ENCODE measurements around the gene MTHFSD. TPM values are rescaled to one million over a fixed set of nuclear protein-coding genes. Genes with fewer than 3 reads are reported as not detected.

The MTHFSD gene
- total and polyA plus RNA-seq, 12 donors, result 7.6 to 22.2 (median 17.6) TPM

DNA sequence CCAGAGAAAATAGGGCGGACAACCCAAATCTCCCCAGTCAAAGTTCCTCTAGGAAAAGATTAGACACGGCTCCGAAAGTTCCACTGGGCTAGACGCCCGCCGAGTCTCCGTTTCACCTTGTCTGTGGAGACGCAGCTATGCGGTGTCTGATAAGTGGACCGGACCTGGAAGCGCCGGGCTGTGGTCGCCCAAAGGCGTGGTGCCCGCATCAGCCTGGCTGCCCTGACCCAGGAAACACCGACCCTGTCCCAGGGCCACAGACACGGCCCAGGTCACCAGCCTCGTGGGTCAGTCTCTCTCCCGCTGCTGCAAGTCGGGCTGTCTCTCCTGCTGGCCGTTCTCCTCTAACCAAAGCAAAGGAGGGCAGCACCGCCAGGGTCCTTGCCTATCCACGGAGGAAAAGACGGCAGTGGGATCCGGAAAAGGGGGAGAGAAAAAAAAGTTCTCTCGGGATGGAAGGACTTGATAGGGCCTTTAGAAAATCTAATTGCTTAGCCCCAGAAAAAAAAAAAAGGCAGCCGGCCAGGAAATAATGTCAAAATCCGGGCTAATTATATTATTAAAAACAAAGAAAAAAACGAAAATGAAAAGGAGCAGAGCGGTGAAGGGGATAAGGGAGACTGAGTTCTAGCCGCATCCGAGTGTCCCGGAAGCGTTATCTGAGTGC lies 58.6 kb downstream of the MTHFSD start:
- intact Hi-C loops (cut with DNase I), result no loop called here
- WGBS, 4 donors, result 6 to 10% (median 8%) methylated on average over 22 to 34 of the region's 34 CpGs
- H3K36me3 ChIP-seq (replicated peaks in 1 of 2), result no peaks in the 10 kb centered on the region
- H3K9me3 ChIP-seq (replicated peaks in 1 of 3), result no peaks in the 10 kb centered on the region
- H3K27ac ChIP-seq, result no peak overlapping the region
- H3K4me3 ChIP-seq, result no peak overlapping the region
- no peak for TF ChIP-seq POLR2A (IDR thresholded peaks at IDR 0.05)
- TF ChIP-seq, protein P1, sequence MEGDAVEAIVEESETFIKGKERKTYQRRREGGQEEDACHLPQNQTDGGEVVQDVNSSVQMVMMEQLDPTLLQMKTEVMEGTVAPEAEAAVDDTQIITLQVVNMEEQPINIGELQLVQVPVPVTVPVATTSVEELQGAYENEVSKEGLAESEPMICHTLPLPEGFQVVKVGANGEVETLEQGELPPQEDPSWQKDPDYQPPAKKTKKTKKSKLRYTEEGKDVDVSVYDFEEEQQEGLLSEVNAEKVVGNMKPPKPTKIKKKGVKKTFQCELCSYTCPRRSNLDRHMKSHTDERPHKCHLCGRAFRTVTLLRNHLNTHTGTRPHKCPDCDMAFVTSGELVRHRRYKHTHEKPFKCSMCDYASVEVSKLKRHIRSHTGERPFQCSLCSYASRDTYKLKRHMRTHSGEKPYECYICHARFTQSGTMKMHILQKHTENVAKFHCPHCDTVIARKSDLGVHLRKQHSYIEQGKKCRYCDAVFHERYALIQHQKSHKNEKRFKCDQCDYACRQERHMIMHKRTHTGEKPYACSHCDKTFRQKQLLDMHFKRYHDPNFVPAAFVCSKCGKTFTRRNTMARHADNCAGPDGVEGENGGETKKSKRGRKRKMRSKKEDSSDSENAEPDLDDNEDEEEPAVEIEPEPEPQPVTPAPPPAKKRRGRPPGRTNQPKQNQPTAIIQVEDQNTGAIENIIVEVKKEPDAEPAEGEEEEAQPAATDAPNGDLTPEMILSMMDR (IDR thresholded peaks at IDR 0.05), result no peak
- no peak for DNase-seq
- H3K4me1 ChIP-seq (replicated peaks in 1 of 2), result no peaks in the 10 kb centered on the region
- peaks cover 86% of the 10 kb centered on the region for H3K27me3 ChIP-seq

DNA sequence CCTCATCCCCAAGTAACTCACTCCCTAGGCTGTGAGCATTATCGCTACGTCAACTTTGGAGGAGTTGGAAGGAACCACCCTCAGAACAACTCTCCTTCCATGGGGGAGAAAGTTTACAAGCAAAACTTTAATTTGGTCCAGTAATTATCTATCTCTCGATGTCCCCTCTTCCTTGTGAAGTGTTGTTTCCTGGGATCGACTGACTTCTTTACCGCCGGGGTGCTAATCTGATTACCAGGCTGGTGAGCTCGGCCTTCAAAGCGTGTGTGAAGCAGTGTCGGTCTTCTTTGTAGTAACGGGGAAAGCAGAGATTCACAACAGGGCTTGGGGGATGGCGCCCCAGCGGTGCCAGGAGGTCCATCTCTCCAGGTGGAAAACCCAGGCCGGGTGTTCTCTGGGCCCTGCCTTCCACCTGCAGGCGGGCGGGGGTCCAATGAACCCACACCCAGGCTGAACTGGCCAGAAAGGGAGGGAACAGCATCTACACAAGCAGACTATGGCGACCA lies 59.2 kb downstream of the MTHFSD start:
- peaks cover 80% of the 10 kb centered on the region for H3K27me3 ChIP-seq
- no peak for DNase-seq
- intact Hi-C loops (cut with DNase I), result no loop called here
- 11 to 27% (median 13%) methylated on average over 16 of the region's 16 CpGs for WGBS, 4 donors
- no peaks in the 10 kb centered on the region for H3K9me3 ChIP-seq (replicated peaks in 1 of 3)
- TF ChIP-seq POLR2A (IDR thresholded peaks at IDR 0.05), result no peak
- TF ChIP-seq, protein P1 (IDR thresholded peaks at IDR 0.05), result no peak
- H3K4me1 ChIP-seq (replicated peaks in 1 of 2), result no peaks in the 10 kb centered on the region
- H3K36me3 ChIP-seq (replicated peaks in 1 of 2), result no peaks in the 10 kb centered on the region
- H3K27ac ChIP-seq, result no peak overlapping the region
- no peak overlapping the region for H3K4me3 ChIP-seq

DNA sequence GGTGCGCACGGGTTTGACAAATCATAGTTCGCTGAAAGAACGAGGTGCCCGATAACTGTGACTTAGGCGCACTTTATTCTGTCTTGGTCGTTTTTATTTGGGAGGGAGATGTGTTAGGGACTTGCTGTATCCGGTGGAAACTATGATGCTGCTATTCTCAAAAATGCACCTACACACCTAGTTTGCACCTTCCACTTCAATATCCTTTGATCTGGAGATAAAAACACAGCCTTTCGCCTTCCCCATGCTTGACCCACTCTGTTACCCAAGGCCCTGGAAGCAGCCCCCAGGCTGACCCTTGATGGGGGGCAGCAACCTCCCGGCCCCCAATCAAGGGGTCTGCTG lies 59.7 kb downstream of the MTHFSD start:
- no peaks in the 10 kb centered on the region for H3K36me3 ChIP-seq (replicated peaks in 1 of 2)
- H3K27me3 ChIP-seq, result peaks cover 76% of the 10 kb centered on the region
- no peaks in the 10 kb centered on the region for H3K4me1 ChIP-seq (replicated peaks in 1 of 2)
- no peak overlapping the region for H3K4me3 ChIP-seq
- TF ChIP-seq, protein P1 (IDR thresholded peaks at IDR 0.05), result no peak
- 12 to 21% (median 17%) methylated on average over 10 of the region's 10 CpGs for WGBS, 4 donors
- no peaks in the 10 kb centered on the region for H3K9me3 ChIP-seq (replicated peaks in 1 of 3)
- intact Hi-C loops (cut with DNase I), result no loop called here
- no peak overlapping the region for H3K27ac ChIP-seq
- no peak for DNase-seq

DNA sequence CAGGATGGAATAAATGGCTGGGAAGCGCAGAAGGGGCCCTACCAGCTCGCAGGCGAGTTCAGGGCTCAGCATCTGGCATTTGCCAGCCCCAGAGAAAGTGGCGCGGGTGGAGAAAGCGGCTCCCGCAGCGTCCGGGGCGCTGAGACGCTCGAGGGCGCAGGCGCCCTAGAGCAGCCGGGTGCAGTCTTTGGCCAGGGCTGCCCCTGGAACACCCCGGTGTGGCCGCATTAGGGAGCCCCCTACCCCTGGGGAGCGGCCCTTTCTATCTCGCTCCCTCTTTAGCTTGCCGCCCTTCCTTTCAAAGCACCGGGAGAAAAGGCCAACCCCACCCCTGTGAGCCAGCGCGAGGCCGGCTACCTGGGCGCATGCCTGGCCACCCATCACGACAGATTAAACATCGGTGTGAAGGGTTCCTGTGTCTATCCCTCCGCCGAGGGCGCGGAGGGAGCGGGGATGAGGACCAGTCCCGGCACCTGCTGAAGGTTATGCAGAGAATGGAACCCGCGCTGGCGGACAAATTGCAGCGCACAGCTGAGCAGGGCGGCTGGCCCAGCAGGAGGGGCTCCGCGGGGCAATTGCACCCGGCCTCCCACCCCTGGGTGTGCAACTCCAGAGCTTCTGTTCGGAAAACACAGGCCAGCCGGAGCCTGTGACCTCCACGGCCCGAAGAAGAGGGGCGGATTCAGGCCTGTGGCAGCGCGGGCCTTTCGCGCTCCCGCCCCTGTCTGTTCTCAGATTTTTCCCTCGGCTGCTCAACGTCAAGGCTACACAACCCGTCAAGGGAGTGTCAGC lies 60.3 kb downstream of the MTHFSD start:
- H3K4me3 ChIP-seq, result no peak overlapping the region
- no peak for DNase-seq
- no peak for TF ChIP-seq POLR2A (IDR thresholded peaks at IDR 0.05)
- TF ChIP-seq, protein P1 (IDR thresholded peaks at IDR 0.05), result no peak
- no peaks in the 10 kb centered on the region for H3K9me3 ChIP-seq (replicated peaks in 1 of 3)
- H3K36me3 ChIP-seq (replicated peaks in 1 of 2), result no peaks in the 10 kb centered on the region
- no peaks in the 10 kb centered on the region for H3K4me1 ChIP-seq (replicated peaks in 1 of 2)
- no peak overlapping the region for H3K27ac ChIP-seq
- H3K27me3 ChIP-seq, result peaks cover 70% of the 10 kb centered on the region
- intact Hi-C loops (cut with DNase I), result no loop called here
- 5 to 20% (median 8%) methylated on average over 23 to 54 of the region's 54 CpGs for WGBS, 4 donors
